Fibroblast of lung (primary cell): ENCODE results near the gene TIAM2.

Experiments used
- CTCF ChIP-seq, 2 donors: IDR thresholded peaks in 1 of 2; conservative IDR thresholded peaks in 1 of 2; 1 replicate in 1 of 2; 2 replicates in 1 of 2; pipeline ENCODE4 v1.5.1; 2011 to 2012; ENCODE audit warnings: low read length in 2 of 2, control low read depth in 1 of 2, inconsistent platforms in 1 of 2, low read depth in 1 of 2, mild to moderate bottlenecking in 1 of 2
- EZH2 ChIP-seq: IDR thresholded peaks from 2 replicates; pipeline ENCODE4 v1.5.1; 2012; ENCODE audit warnings: low read length, control low read depth, mild to moderate bottlenecking; ENCODE audit errors: missing control alignments

DNA sequence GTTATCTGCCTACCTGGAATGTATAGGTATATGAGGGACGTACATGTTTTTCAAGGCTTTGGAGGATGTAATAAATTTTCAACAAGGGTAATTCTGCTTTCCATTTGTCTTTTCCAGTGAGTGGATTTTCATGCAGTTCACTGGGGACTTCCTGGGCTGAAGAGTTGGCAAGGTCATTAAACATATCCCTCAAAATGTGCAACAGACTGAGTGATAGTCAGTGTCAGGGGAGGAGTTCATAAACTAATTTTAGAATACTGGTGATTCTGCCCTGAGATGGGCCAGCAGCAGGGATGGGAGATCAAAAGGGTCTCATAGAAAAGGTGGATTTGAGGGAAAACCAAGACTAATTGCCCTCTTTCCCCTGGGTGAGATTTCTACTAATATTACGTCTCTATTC, 146.4 kb downstream of the TIAM2 start:
- TF ChIP-seq CTCF (conservative IDR thresholded peaks at IDR 0.05 in 1 of 2, IDR thresholded peaks at IDR 0.05 in 1 of 2; ENCODE audit: low read depth in 1 of 2, low read length in 2 of 2), result no peak
- TF ChIP-seq EZH2, result no peak
